Sciatic nerve (tissue), 2 donors: Measurements from ENCODE around the gene PACS2. TPM values are rescaled to one million over a fixed set of nuclear protein-coding genes. Genes with fewer than 3 reads are reported as not detected.

Experiments
- ATAC-seq: fragments of 200-7000 bp; cut with Tn5 transposase; one replicate; pipeline ENCODE4 v1.9.1; 2020; ENCODE audit warnings: mild to moderate bottlenecking, moderate library complexity
- DNase-seq: peaks from one replicate; pipeline ENCODE4 v3.0.0-alpha.2; 2020; ENCODE audit warnings: low spot score
- intact Hi-C: fragments of 100-400 bp; cut with DNase I; formaldehyde crosslinking; loops from one replicate; pipeline ENCODE4 v1.14.2; 2022
- total RNA-seq: library from RNA; stranded (reverse); fragmentation: NEBNext Ultra II Directional; extraction: Animal tissue kit (Norgen Biotek cat#: 25700); gene quantifications from one replicate; pipeline ENCODE4 v1.2.1, GENCODE V29; 2021
- donor health status: DM: no; HTN: no; CAD: no.
- donor health status: DM: no; HTN: no; CAD: no.

The PACS2 gene
- total RNA-seq, 1 donor from 2014 or later: 152 TPM

GRCh38 chr14:105439179-105439578 lies 124.6 kb downstream of the PACS2 start:
- DNase-seq (no peak), ATAC-seq (no peak)
- intact Hi-C loops: no loop called here

GRCh38 chr14:105439710-105440553 lies 125.4 kb downstream of the PACS2 start:
- DNase-seq (no peak), ATAC-seq (no peak)
- intact Hi-C loops: no loop called here

- ATAC-seq (no peak), DNase-seq (no peak)
- intact Hi-C loops: no loop called here
These were observed 126.0 kb downstream of the PACS2 start for GRCh38 chr14:105440554-105440900.

GRCh38 chr14:105440992-105441391 lies 126.4 kb downstream of the PACS2 start:
- ATAC-seq (no peak), DNase-seq (no peak)
- intact Hi-C loops: no loop called here

- no peak for ATAC-seq
- intact Hi-C loops: no loop called here
- no peak for DNase-seq
These were observed 127.6 kb downstream of the PACS2 start for GRCh38 chr14:105442125-105442524.

- DNase-seq: no peak
- no peak for ATAC-seq
- intact Hi-C loops: no loop called here
These were observed 128.3 kb downstream of the PACS2 start for GRCh38 chr14:105442834-105443233.

- no peak for ATAC-seq
- intact Hi-C loops: no loop called here
- no peak for DNase-seq
These were observed 130.3 kb downstream of the PACS2 start for GRCh38 chr14:105444859-105445258.

- no peak for DNase-seq
- intact Hi-C loops: no loop called here
- ATAC-seq: no peak
These were observed 130.7 kb downstream of the PACS2 start for GRCh38 chr14:105445290-105445689.

GRCh38 chr14:105445901-105446845 lies 131.6 kb downstream of the PACS2 start:
- intact Hi-C loops: no loop called here
- DNase-seq (no peak), ATAC-seq (no peak)

GRCh38 chr14:105446971-105447370 lies 132.4 kb downstream of the PACS2 start:
- ATAC-seq: no peak
- DNase-seq: no peak
- intact Hi-C loops: no loop called here

Other genes starting within 250 kb of the PACS2 start
- 3.2 TPM for gene GPR132, start 249.3 kb upstream of the PACS2 start, total RNA-seq
- gene JAG2, start 146.0 kb upstream of the PACS2 start, total RNA-seq: 24.9 TPM
- gene NUDT14, start 133.4 kb upstream of the PACS2 start, total RNA-seq: 21.7 TPM
- gene BTBD6, start 66.2 kb upstream of the PACS2 start, total RNA-seq: 34.7 TPM
- gene BRF1, start 13.7 kb upstream of the PACS2 start, total RNA-seq: 48.4 TPM
- gene TEX22, start 83.8 kb downstream of the PACS2 start, total RNA-seq: 6.0 TPM
- 95.2 TPM for gene MTA1, start 105.1 kb downstream of the PACS2 start, total RNA-seq
- gene CRIP2, start 160.1 kb downstream of the PACS2 start, total RNA-seq: 172 TPM
- gene CRIP1, start 172.1 kb downstream of the PACS2 start, total RNA-seq: 112 TPM
- gene TEDC1, start 176.5 kb downstream of the PACS2 start, total RNA-seq: 14.1 TPM
- gene TMEM121, start 211.8 kb downstream of the PACS2 start, total RNA-seq: 8.7 TPM